ENCODE data around the gene SOX14. TPM values are rescaled to one million over a fixed set of nuclear protein-coding genes. Genes with fewer than 3 reads are reported as not detected.

The SOX14 gene
- total RNA-seq, 5 donors from 2014 or later (not counting 1 experiment from before 2014, with no cell fraction given) = not detected

- Mint-ChIP-seq H3K36me3 (no peaks in the 10 kb centered on the region), H3K4me3 (no peak overlapping the region), H3K27me3 (peaks cover 11 to 14% of the 10 kb centered on the region in 2 donors), H3K27ac (no peak overlapping the region), H3K9me3 (peaks cover 0 to 3% (median 0%) of the 10 kb centered on the region in 3 donors), H3K4me1 (no peaks in the 10 kb centered on the region)
- CTCF ChIA-PET = no interaction called here
- Histone ChIP-seq H3K27ac (ENCODE audit: low read length) (no peak overlapping the region), H3K9me3 (no peaks in the 10 kb centered on the region), H3K36me3 (ENCODE audit: control insufficient read depth in 2 of 2, extremely low read depth in 1 of 2, insufficient read depth in 1 of 2, low read length in 1 of 2) (no peaks in the 10 kb centered on the region), H3K4me1 (ENCODE audit: control insufficient read depth in 1 of 2, extremely low read depth in 1 of 2, insufficient read depth in 2 of 2, low read length in 2 of 2) (no peaks in the 10 kb centered on the region), H3K27me3 (replicated peaks in 1 of 2; ENCODE audit: control insufficient read depth in 2 of 2, extremely low read depth in 1 of 2, insufficient read depth in 2 of 2, low read length in 1 of 2) (no peaks in the 10 kb centered on the region), H3K4me3 (ENCODE audit: control insufficient read depth in 1 of 2, extremely low read depth in 1 of 2, low read length in 1 of 2) (no peak overlapping the region)
- POLR2A ChIA-PET = no interaction called here
- DNase-seq (no peak), ATAC-seq (replicated peaks in 1 of 4) (no peak)
- WGBS (ENCODE audit: insufficient coverage) = no CpG with 5 or more reads among the region's 3 CpGs
Observed at GRCh38 chr3:137796993-137797392, 32.9 kb downstream of the SOX14 start.

- POLR2A ChIA-PET = no interaction called here
- no peaks in the 10 kb centered on the region for H3K36me3 ChIP-seq (ENCODE audit: control insufficient read depth in 2 of 2, extremely low read depth in 1 of 2, insufficient read depth in 1 of 2, low read length in 1 of 2)
- no peak for ATAC-seq (replicated peaks in 1 of 4)
Observed at GRCh38 chr3:137803215-137803614, 39.1 kb downstream of the SOX14 start.

GRCh38 chr3:137807998-137808397 lies 43.9 kb downstream of the SOX14 start:
- Histone ChIP-seq H3K9me3 (no peaks in the 10 kb centered on the region), H3K27ac (ENCODE audit: low read length) (no peak overlapping the region), H3K4me1 (ENCODE audit: control insufficient read depth in 1 of 2, extremely low read depth in 1 of 2, insufficient read depth in 2 of 2, low read length in 2 of 2) (no peaks in the 10 kb centered on the region), H3K4me3 (ENCODE audit: control insufficient read depth in 1 of 2, extremely low read depth in 1 of 2, low read length in 1 of 2) (no peak overlapping the region), H3K36me3 (ENCODE audit: control insufficient read depth in 2 of 2, extremely low read depth in 1 of 2, insufficient read depth in 1 of 2, low read length in 1 of 2) (no peaks in the 10 kb centered on the region), H3K27me3 (replicated peaks in 1 of 2; ENCODE audit: control insufficient read depth in 2 of 2, extremely low read depth in 1 of 2, insufficient read depth in 2 of 2, low read length in 1 of 2) (no peaks in the 10 kb centered on the region)
- Mint-ChIP-seq H3K27ac (no peak overlapping the region), H3K4me3 (no peak overlapping the region), H3K27me3 (peaks cover 0 to 9% of the 10 kb centered on the region in 2 donors), H3K9me3 (peaks cover 5 to 12% (median 10%) of the 10 kb centered on the region in 3 donors), H3K4me1 (no peaks in the 10 kb centered on the region), H3K36me3 (no peaks in the 10 kb centered on the region)
- DNase-seq = no peak
- ChIA-PET CTCF (no interaction called here), POLR2A (no interaction called here)
- 16% methylated on average over 6 of the region's 9 CpGs for WGBS (ENCODE audit: insufficient coverage)
- ATAC-seq (replicated peaks in 1 of 4) = no peak

More at GRCh38 chr3:137803215-137803614, 39.1 kb downstream of the SOX14 start:
- Histone ChIP-seq H3K9me3 (no peaks in the 10 kb centered on the region), H3K4me3 (ENCODE audit: control insufficient read depth in 1 of 2, extremely low read depth in 1 of 2, low read length in 1 of 2) (no peak overlapping the region), H3K4me1 (ENCODE audit: control insufficient read depth in 1 of 2, extremely low read depth in 1 of 2, insufficient read depth in 2 of 2, low read length in 2 of 2) (no peaks in the 10 kb centered on the region), H3K27me3 (replicated peaks in 1 of 2; ENCODE audit: control insufficient read depth in 2 of 2, extremely low read depth in 1 of 2, insufficient read depth in 2 of 2, low read length in 1 of 2) (no peaks in the 10 kb centered on the region), H3K27ac (ENCODE audit: low read length) (no peak overlapping the region)
- Mint-ChIP-seq H3K27ac (no peak overlapping the region), H3K4me1 (no peaks in the 10 kb centered on the region), H3K4me3 (no peak overlapping the region), H3K36me3 (no peaks in the 10 kb centered on the region), H3K9me3 (peaks cover 3 to 12% (median 10%) of the 10 kb centered on the region in 3 donors), H3K27me3 (peaks cover 4 to 7% of the 10 kb centered on the region in 2 donors)
- CTCF ChIA-PET = no interaction called here
- no peak for DNase-seq
- WGBS (ENCODE audit: insufficient coverage) = no CpG with 5 or more reads among the region's 1 CpG

- peaks cover 0 to 14% of the 10 kb centered on the region in 2 donors for H3K27me3 Mint-ChIP-seq
- peaks cover 0 to 5% (median 0%) of the 10 kb centered on the region in 3 donors for H3K9me3 Mint-ChIP-seq
- H3K27ac Mint-ChIP-seq = no peak overlapping the region
- Histone ChIP-seq H3K36me3 (ENCODE audit: control insufficient read depth in 2 of 2, extremely low read depth in 1 of 2, insufficient read depth in 1 of 2, low read length in 1 of 2) (no peaks in the 10 kb centered on the region), H3K4me3 (ENCODE audit: control insufficient read depth in 1 of 2, extremely low read depth in 1 of 2, low read length in 1 of 2) (no peak overlapping the region), H3K4me1 (ENCODE audit: control insufficient read depth in 1 of 2, extremely low read depth in 1 of 2, insufficient read depth in 2 of 2, low read length in 2 of 2) (no peaks in the 10 kb centered on the region), H3K27ac (ENCODE audit: low read length) (no peak overlapping the region), H3K9me3 (no peaks in the 10 kb centered on the region), H3K27me3 (replicated peaks in 1 of 2; ENCODE audit: control insufficient read depth in 2 of 2, extremely low read depth in 1 of 2, insufficient read depth in 2 of 2, low read length in 1 of 2) (no peaks in the 10 kb centered on the region)
- POLR2A ChIA-PET = no interaction called here
- CTCF ChIA-PET = no interaction called here
- no peak for DNase-seq
- H3K36me3 Mint-ChIP-seq = no peaks in the 10 kb centered on the region
- no peak for ATAC-seq (replicated peaks in 1 of 4)
- no peak overlapping the region for H3K4me3 Mint-ChIP-seq
- H3K4me1 Mint-ChIP-seq = no peaks in the 10 kb centered on the region
Observed at GRCh38 chr3:137809509-137809908, 45.4 kb downstream of the SOX14 start.

- no peak overlapping the region for H3K4me3 Mint-ChIP-seq
- Histone ChIP-seq H3K4me1 (ENCODE audit: control insufficient read depth in 1 of 2, extremely low read depth in 1 of 2, insufficient read depth in 2 of 2, low read length in 2 of 2) (no peaks in the 10 kb centered on the region), H3K27ac (ENCODE audit: low read length) (no peak overlapping the region), H3K36me3 (ENCODE audit: control insufficient read depth in 2 of 2, extremely low read depth in 1 of 2, insufficient read depth in 1 of 2, low read length in 1 of 2) (no peaks in the 10 kb centered on the region), H3K9me3 (no peaks in the 10 kb centered on the region), H3K27me3 (replicated peaks in 1 of 2; ENCODE audit: control insufficient read depth in 2 of 2, extremely low read depth in 1 of 2, insufficient read depth in 2 of 2, low read length in 1 of 2) (peaks cover 0 to 5% of the 10 kb centered on the region in 2 experiments), H3K4me3 (ENCODE audit: control insufficient read depth in 1 of 2, extremely low read depth in 1 of 2, low read length in 1 of 2) (no peak overlapping the region)
- no peak overlapping the region for H3K27ac Mint-ChIP-seq
- no CpG with 5 or more reads among the region's 4 CpGs for WGBS (ENCODE audit: insufficient coverage)
- H3K9me3 Mint-ChIP-seq = peaks cover 0 to 8% (median 3%) of the 10 kb centered on the region in 3 donors
- H3K4me1 Mint-ChIP-seq = no peaks in the 10 kb centered on the region
- POLR2A ChIA-PET = no interaction called here
- no peak for DNase-seq
- CTCF ChIA-PET = interaction anchor here in 1 of 2 donors (0.6 kb wide), 1 partner anchor 196 kb away, joined by 3 read pairs; no protein-coding TSS in a partner anchor
- H3K27me3 Mint-ChIP-seq = peaks cover 5 to 19% of the 10 kb centered on the region in 2 donors
- no peaks in the 10 kb centered on the region for H3K36me3 Mint-ChIP-seq
- no peak for ATAC-seq (replicated peaks in 1 of 4)
Observed at GRCh38 chr3:137812023-137812422, 47.9 kb downstream of the SOX14 start.

- H3K4me3 ChIP-seq (ENCODE audit: control insufficient read depth in 1 of 2, extremely low read depth in 1 of 2, low read length in 1 of 2) = no peak overlapping the region
- H3K4me3 Mint-ChIP-seq = no peak overlapping the region
- 90% methylated on average over 8 of the region's 8 CpGs for WGBS (ENCODE audit: insufficient coverage)
- no peak overlapping the region for H3K27ac ChIP-seq (ENCODE audit: low read length)
- H3K9me3 ChIP-seq = no peaks in the 10 kb centered on the region
- no peaks in the 10 kb centered on the region for H3K36me3 Mint-ChIP-seq
- H3K4me1 Mint-ChIP-seq = no peaks in the 10 kb centered on the region
- ATAC-seq (replicated peaks in 1 of 4) (no peak), DNase-seq (no peak)
- H3K27ac Mint-ChIP-seq = no peak overlapping the region
- H3K27me3 Mint-ChIP-seq = peaks cover 5 to 11% of the 10 kb centered on the region in 2 donors
- peaks cover 0 to 5% of the 10 kb centered on the region in 2 experiments for H3K27me3 ChIP-seq (replicated peaks in 1 of 2; ENCODE audit: control insufficient read depth in 2 of 2, extremely low read depth in 1 of 2, insufficient read depth in 2 of 2, low read length in 1 of 2)
- ChIA-PET CTCF (no interaction called here), POLR2A (no interaction called here)
- H3K36me3 ChIP-seq (ENCODE audit: control insufficient read depth in 2 of 2, extremely low read depth in 1 of 2, insufficient read depth in 1 of 2, low read length in 1 of 2) = no peaks in the 10 kb centered on the region
- peaks cover 0 to 5% (median 3%) of the 10 kb centered on the region in 3 donors for H3K9me3 Mint-ChIP-seq
- H3K4me1 ChIP-seq (ENCODE audit: control insufficient read depth in 1 of 2, extremely low read depth in 1 of 2, insufficient read depth in 2 of 2, low read length in 2 of 2) = no peaks in the 10 kb centered on the region
Observed at GRCh38 chr3:137815251-137815650, 51.1 kb downstream of the SOX14 start.
